CD8-positive, alpha-beta memory T cell (primary cell): ENCODE results near the gene LCE1A. TPM values are rescaled to one million over a fixed set of nuclear protein-coding genes. Genes with fewer than 3 reads are reported as not detected.

Source experiments
- CTCF ChIA-PET: fragments of 350-600 bp; sonication (Branson Sonifier 250); formaldehyde crosslinking; loops from one replicate; lab custom pipeline; 2021; ENCODE audit warnings: antibody characterized with exemption; lab: Charles Lee
- POLR2A ChIA-PET: fragments of 350-600 bp; sonication (Branson Sonifier 250); formaldehyde crosslinking; loops from one replicate; lab custom pipeline; 2021; ENCODE audit warnings: antibody characterized with exemption; lab: Charles Lee
- DNase-seq, 5 donors: peaks; one replicate each; pipeline versions ENCODE4 v3.0.0 to v3.0.0-alpha.2; 2020 to 2022; ENCODE audit warnings: mixed read lengths in 1 of 5
- H3K27ac ChIP-seq: one replicate; pipeline ENCODE4 v1.7.0; 2013; ENCODE audit warnings: low read depth, mild to moderate bottlenecking, low read length, moderate library complexity
- H3K27me3 ChIP-seq: 2 replicates; pipeline ENCODE4 v1.7.0; 2013; ENCODE audit warnings: low read length, mild to moderate bottlenecking; ENCODE audit not compliant: insufficient read depth, poor library complexity, severe bottlenecking
- H3K36me3 ChIP-seq: 2 replicates; pipeline ENCODE4 v1.7.0; 2013; ENCODE audit warnings: mild to moderate bottlenecking, low read length, moderate library complexity; ENCODE audit not compliant: insufficient read depth
- H3K4me1 ChIP-seq: 2 replicates; pipeline ENCODE4 v1.7.0; 2013; ENCODE audit warnings: mild to moderate bottlenecking, low read length, moderate library complexity; ENCODE audit not compliant: insufficient read depth
- H3K4me3 ChIP-seq: 2 replicates; pipeline ENCODE4 v1.7.0; 2013; ENCODE audit warnings: mild to moderate bottlenecking, low read length
- H3K9me3 ChIP-seq: 2 replicates; pipeline ENCODE4 v1.7.0; 2013; ENCODE audit warnings: mild to moderate bottlenecking, low read length
- H3K27ac Mint-ChIP-seq, 8 donors: one replicate each; pipeline ENCODE4 v1.8.0; 2020 to 2021; ENCODE audit warnings: mixed read lengths in 8 of 8, mild to moderate bottlenecking in 6 of 8, inconsistent platforms in 3 of 8, moderate library complexity in 3 of 8
- H3K27me3 Mint-ChIP-seq, 2 donors: one replicate each; pipeline ENCODE4 v1.8.0; 2020 to 2021; ENCODE audit warnings: mixed read lengths in 2 of 2, mild to moderate bottlenecking in 1 of 2, moderate library complexity in 1 of 2
- H3K36me3 Mint-ChIP-seq, 3 donors: one replicate each; pipeline ENCODE4 v1.8.0; 2020 to 2021; ENCODE audit warnings: mixed read lengths in 3 of 3, inconsistent platforms in 1 of 3, mild to moderate bottlenecking in 1 of 3
- H3K4me1 Mint-ChIP-seq, 3 donors: one replicate each; pipeline ENCODE4 v1.8.0; 2020 to 2021; ENCODE audit warnings: mixed read lengths in 3 of 3, inconsistent platforms in 1 of 3, mild to moderate bottlenecking in 1 of 3
- H3K4me3 Mint-ChIP-seq, 7 donors: one replicate each; pipeline ENCODE4 v1.8.0; 2020 to 2021; ENCODE audit warnings: mixed read lengths in 7 of 7, mild to moderate bottlenecking in 6 of 7, moderate library complexity in 4 of 7, inconsistent platforms in 2 of 7
- H3K9me3 Mint-ChIP-seq, 5 donors: one replicate each; pipeline ENCODE4 v1.8.0; 2020 to 2022; ENCODE audit warnings: mixed read lengths in 5 of 5, mild to moderate bottlenecking in 3 of 5, moderate library complexity in 2 of 5, inconsistent platforms in 1 of 5
- polyA plus RNA-seq: library from polyadenylated mRNA; unstranded; fragments of 300-500 nt; fragmentation: Illumina TruSeq; gene quantifications from one replicate; pipeline ENCODE4 v1.2.3, GENCODE V29; 2021
- total RNA-seq, 2 experiments: library from RNA; stranded (reverse); gene quantifications; one replicate each; pipeline ENCODE4 v1.2.3, GENCODE V29; 2021

The LCE1A gene
- total and polyA plus RNA-seq, 3 experiments from 2014 or later, result not detected

DNA sequence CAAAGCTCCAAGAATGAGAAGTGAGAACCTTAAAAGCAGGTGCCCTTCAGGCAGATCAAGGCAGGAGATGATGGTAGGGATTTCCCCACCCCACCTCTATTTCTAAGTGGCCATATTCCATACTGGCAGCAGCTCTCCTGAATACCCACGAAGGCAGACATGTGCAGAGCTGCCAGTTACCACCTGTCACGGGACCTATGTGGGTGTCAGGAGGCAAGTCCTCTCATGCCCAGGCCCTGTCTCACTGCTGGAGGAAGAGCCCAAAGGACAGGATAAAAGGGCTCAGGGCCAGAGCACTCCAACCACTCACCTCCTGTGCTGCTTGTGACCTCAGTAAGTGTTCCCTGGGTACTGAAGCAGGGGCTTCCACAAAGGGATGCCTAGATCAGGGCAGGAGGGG is 16.2 kb upstream of the LCE1A start:
- Mint-ChIP-seq H3K9me3 (peaks cover 0 to 2% (median 0%) of the 10 kb centered on the region in 5 donors), H3K36me3 (no peaks in the 10 kb centered on the region), H3K4me3 (no peak overlapping the region), H3K4me1 (no peaks in the 10 kb centered on the region), H3K27me3 (peaks cover 2 to 32% of the 10 kb centered on the region in 2 donors), H3K27ac (no peak overlapping the region)
- ChIA-PET CTCF (no interaction called here), POLR2A (no interaction called here)
- Histone ChIP-seq H3K36me3 (no peaks in the 10 kb centered on the region), H3K27me3 (no peaks in the 10 kb centered on the region), H3K27ac (no peak overlapping the region), H3K9me3 (no peaks in the 10 kb centered on the region), H3K4me3 (no peak overlapping the region), H3K4me1 (no peaks in the 10 kb centered on the region)
- no peak for DNase-seq

DNA sequence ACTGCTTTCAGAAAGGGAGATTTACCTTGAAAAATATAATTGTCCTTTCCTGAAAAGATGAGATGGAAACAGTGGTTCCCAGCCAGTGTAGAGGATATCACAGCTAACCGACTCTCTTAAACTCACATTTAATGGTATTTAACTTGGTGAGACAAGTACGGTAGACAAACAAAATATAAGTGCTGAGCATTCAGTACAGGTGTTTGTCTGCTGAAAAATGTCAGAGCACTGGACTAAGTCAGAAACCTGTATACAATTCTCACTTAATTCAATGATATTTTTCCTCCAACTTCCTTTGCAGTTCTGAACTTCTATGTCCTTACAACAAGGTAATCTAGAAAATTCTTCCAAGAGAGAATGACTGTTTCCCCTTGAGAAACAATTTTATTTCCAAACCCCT is 15.6 kb upstream of the LCE1A start, which contains the start of gene LCE1B:
Gene LCE1B (plus strand): TSS at position 301 of the 400 bp plus-strand sequence. CDS start 476 bp downstream, outside the sequence.
- Mint-ChIP-seq H3K9me3 (peaks cover 0 to 2% (median 0%) of the 10 kb centered on the region in 5 donors), H3K36me3 (no peaks in the 10 kb centered on the region)

DNA sequence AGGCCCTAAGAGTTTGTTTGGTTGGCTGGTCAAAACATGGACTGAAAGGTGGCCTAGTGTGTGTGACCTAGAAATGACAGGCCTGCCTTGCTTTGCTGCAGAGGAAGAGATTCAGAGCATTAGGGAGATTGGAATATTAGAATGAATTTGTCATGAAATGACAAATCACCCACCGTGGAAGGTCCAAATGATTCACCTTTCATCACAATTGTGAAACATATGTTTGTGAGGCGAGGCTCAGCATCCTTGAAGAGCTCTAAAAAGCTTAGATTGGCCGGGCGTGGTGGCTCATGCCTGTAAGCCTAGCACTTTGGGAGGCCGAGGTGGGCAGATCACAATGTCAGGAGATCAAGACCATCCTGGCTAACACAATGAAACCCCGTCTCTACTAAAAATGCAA is 10.0 kb upstream of the LCE1A start:
- Histone ChIP-seq H3K4me3 (no peak overlapping the region), H3K9me3 (no peaks in the 10 kb centered on the region), H3K36me3 (no peaks in the 10 kb centered on the region), H3K4me1 (no peaks in the 10 kb centered on the region), H3K27ac (no peak overlapping the region), H3K27me3 (no peaks in the 10 kb centered on the region)
- Mint-ChIP-seq H3K4me1 (no peaks in the 10 kb centered on the region), H3K9me3 (no peaks in the 10 kb centered on the region), H3K27ac (no peak overlapping the region), H3K27me3 (peaks cover 7 to 20% of the 10 kb centered on the region in 2 donors), H3K4me3 (no peak overlapping the region), H3K36me3 (no peaks in the 10 kb centered on the region)
- DNase-seq, result no peak
- CTCF ChIA-PET, result no interaction called here
- POLR2A ChIA-PET, result no interaction called here

More for the DNA sequence above, 15.6 kb upstream of the LCE1A start, which contains the start of gene LCE1B:
- no peaks in the 10 kb centered on the region for H3K9me3 ChIP-seq
- no peaks in the 10 kb centered on the region for H3K36me3 ChIP-seq
- H3K27ac ChIP-seq, result no peak within 1 kb of the TSS
- no peaks in the 10 kb centered on the region for H3K4me1 ChIP-seq
- no peaks in the 10 kb centered on the region for H3K4me1 Mint-ChIP-seq
- H3K4me3 Mint-ChIP-seq, result no peak within 1 kb of the TSS
- no peak within 1 kb of the TSS for H3K4me3 ChIP-seq
- DNase-seq, result no peak
- POLR2A ChIA-PET, result no interaction called here
- H3K27ac Mint-ChIP-seq, result no peak within 1 kb of the TSS
- CTCF ChIA-PET, result no interaction called here
- H3K27me3 Mint-ChIP-seq, result peaks cover 2 to 30% of the 10 kb centered on the region in 2 donors
- H3K27me3 ChIP-seq, result no peaks in the 10 kb centered on the region

DNA sequence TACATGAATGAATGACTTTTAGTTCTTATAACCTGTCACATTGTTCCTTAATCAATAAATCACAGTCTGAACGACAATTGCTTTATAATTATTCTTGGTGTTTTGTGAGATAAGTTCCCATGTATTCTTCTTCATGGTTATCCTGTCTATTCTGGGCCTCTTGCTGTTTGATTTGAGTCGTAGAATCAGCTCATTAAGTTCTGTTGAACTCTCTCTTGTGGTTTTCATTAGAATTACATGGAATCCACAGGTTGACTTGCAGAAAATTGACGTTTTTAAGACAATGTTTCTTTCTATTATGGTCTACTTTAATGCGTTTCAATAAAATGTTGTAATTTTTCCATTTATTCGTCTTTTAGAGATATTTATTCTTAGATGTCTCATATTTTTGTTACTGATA is 4.0 kb upstream of the LCE1A start:
- no peaks in the 10 kb centered on the region for H3K36me3 Mint-ChIP-seq

DNA sequence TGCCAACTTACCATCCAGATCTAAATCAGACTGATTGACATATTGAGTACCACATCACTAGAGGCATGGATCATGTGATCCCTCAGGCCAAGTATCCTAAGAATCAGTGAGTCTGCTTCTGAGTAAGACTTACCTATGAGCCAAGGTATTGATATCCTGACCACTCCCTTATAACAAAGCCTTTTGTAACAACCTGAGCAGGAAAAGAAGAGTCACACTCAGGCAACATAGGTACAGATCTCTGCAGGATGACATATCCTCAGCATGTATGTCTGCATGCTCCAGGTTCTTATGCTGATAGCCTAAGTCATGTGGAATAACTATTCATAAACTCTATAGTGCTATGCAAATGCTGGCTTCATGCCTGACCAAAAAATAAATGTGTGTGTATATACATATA is 2.3 kb upstream of the LCE1A start:
- no peak for DNase-seq
- Mint-ChIP-seq H3K27ac (no peak overlapping the region), H3K27me3 (peaks cover 13 to 49% of the 10 kb centered on the region in 2 donors), H3K36me3 (no peaks in the 10 kb centered on the region), H3K4me1 (no peaks in the 10 kb centered on the region), H3K9me3 (peaks cover 0 to 2% (median 0%) of the 10 kb centered on the region in 5 donors), H3K4me3 (no peak overlapping the region)
- POLR2A ChIA-PET, result no interaction called here
- Histone ChIP-seq H3K36me3 (no peaks in the 10 kb centered on the region), H3K4me1 (no peaks in the 10 kb centered on the region), H3K4me3 (no peak overlapping the region), H3K27me3 (peaks cover 5% of the 10 kb centered on the region), H3K27ac (no peak overlapping the region), H3K9me3 (no peaks in the 10 kb centered on the region)
- CTCF ChIA-PET, result no interaction called here

More for the DNA sequence above, 4.0 kb upstream of the LCE1A start:
- peaks cover 8 to 34% of the 10 kb centered on the region in 2 donors for H3K27me3 Mint-ChIP-seq
- POLR2A ChIA-PET, result no interaction called here
- H3K4me3 Mint-ChIP-seq, result no peak overlapping the region
- Histone ChIP-seq H3K9me3 (no peaks in the 10 kb centered on the region), H3K4me3 (no peak overlapping the region), H3K4me1 (no peaks in the 10 kb centered on the region), H3K27me3 (no peaks in the 10 kb centered on the region), H3K27ac (no peak overlapping the region), H3K36me3 (no peaks in the 10 kb centered on the region)
- no peak overlapping the region for H3K27ac Mint-ChIP-seq
- no peak for DNase-seq
- CTCF ChIA-PET, result no interaction called here
- H3K9me3 Mint-ChIP-seq, result no peaks in the 10 kb centered on the region
- no peaks in the 10 kb centered on the region for H3K4me1 Mint-ChIP-seq

DNA sequence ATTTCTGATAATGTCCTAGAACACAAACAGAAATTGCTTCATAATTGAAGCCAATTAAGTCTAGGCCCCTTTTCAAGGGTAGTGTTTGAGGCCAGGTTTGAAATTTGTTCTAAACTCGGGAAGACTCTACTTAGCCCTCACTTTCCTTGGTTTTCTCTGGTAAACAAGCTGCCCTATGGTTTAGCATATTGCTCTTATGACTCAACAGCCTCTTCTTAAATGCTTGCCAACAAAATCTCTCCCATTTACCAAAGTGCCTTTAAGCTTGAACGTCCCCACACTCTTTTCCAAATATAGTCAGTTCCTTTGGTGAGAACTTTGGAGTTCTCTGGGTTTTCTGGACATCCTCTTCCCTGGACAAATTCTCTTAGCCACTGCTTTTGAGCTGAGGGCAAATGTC is 9.6 kb downstream of the LCE1A start:
- Histone ChIP-seq H3K36me3 (no peaks in the 10 kb centered on the region), H3K4me1 (no peaks in the 10 kb centered on the region), H3K4me3 (no peak overlapping the region), H3K9me3 (no peaks in the 10 kb centered on the region), H3K27ac (no peak overlapping the region), H3K27me3 (no peaks in the 10 kb centered on the region)
- Mint-ChIP-seq H3K27ac (no peak overlapping the region), H3K27me3 (peaks cover 6 to 9% of the 10 kb centered on the region in 2 donors), H3K9me3 (peaks cover 0 to 3% (median 0%) of the 10 kb centered on the region in 5 donors), H3K4me1 (no peaks in the 10 kb centered on the region), H3K4me3 (no peak overlapping the region), H3K36me3 (no peaks in the 10 kb centered on the region)
- no peak for DNase-seq
- POLR2A ChIA-PET, result interaction anchor here (0.6 kb wide), 1 partner anchor 48 kb away, joined by 3 read pairs; no protein-coding TSS in a partner anchor
- CTCF ChIA-PET, result no interaction called here

DNA sequence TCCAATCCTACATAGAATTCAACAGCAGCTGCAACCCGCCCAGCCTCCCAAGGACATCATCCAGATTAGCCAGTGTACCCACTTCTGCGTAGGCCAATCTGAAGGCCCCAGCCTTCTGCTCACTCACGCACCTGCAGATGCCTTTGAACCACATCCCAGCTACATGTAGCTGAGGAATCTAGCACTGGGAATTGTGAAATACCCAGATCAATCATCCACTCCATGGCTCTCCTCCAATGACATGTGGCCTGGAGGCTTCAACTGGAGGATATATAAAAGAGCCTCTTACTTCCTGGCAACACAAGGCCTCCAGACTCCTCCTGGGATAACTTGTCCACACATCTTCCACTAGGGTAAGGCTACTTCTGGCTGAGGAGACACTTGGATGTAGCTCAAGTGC is 15.3 kb downstream of the LCE1A start, which contains the start of gene LCE6A:
Gene LCE6A (plus strand): TSS at position 301 of the 400 bp plus-strand sequence. CDS start 665 bp downstream, outside the sequence.
- no peaks in the 10 kb centered on the region for H3K27me3 ChIP-seq
- no peaks in the 10 kb centered on the region for H3K36me3 ChIP-seq
- H3K27ac ChIP-seq, result no peak within 1 kb of the TSS
- ChIA-PET CTCF (no interaction called here), POLR2A (no interaction called here)
- Mint-ChIP-seq H3K9me3 (no peaks in the 10 kb centered on the region), H3K4me3 (no peak within 1 kb of the TSS), H3K27me3 (peaks cover 7 to 19% of the 10 kb centered on the region in 2 donors), H3K36me3 (no peaks in the 10 kb centered on the region), H3K4me1 (no peaks in the 10 kb centered on the region), H3K27ac (no peak within 1 kb of the TSS)
- H3K4me3 ChIP-seq, result no peak within 1 kb of the TSS
- no peak for DNase-seq
- no peaks in the 10 kb centered on the region for H3K9me3 ChIP-seq
- no peaks in the 10 kb centered on the region for H3K4me1 ChIP-seq

DNA sequence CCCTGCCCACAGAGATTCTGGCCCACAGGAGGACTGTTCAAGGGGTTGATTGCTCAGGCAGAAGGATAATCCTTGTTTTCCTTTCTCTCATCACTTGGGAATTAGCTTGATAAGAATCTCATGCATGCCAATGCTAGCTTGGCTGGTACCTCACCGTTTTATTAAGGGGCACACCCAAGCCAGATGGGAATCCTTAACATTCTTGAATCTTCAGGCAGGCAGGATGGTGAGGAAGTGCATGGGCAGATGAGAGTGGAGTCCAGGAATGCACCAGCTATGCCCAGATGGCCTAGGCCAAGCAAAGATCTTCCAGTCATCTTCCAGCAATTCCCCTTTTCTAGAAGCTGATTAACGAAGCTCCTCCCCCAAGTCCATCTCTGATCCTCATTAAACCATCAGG is 28.4 kb downstream of the LCE1A start:
- Histone ChIP-seq H3K36me3 (no peaks in the 10 kb centered on the region), H3K4me1 (no peaks in the 10 kb centered on the region), H3K9me3 (no peaks in the 10 kb centered on the region), H3K27me3 (no peaks in the 10 kb centered on the region), H3K4me3 (no peak overlapping the region), H3K27ac (no peak overlapping the region)
- Mint-ChIP-seq H3K4me1 (no peaks in the 10 kb centered on the region), H3K27me3 (peaks cover 3 to 18% of the 10 kb centered on the region in 2 donors), H3K36me3 (no peaks in the 10 kb centered on the region), H3K9me3 (no peaks in the 10 kb centered on the region), H3K27ac (no peak overlapping the region), H3K4me3 (no peak overlapping the region)
- POLR2A ChIA-PET, result no interaction called here
- CTCF ChIA-PET, result no interaction called here
- no peak for DNase-seq
